NCI-H446 treated with DMSO at 0.1 percent for 48 hours (cell line): ENCODE measurements around the gene PCIF1.
"Not testable (repeated sequence)": the region's sequence is repeated elsewhere in the genome, so short reads cannot be mapped to it uniquely, and the experiment has no call there.

Experiments
- DNase-seq: peaks from one replicate; lab custom pipeline; 2025; lab: John Stamatoyannopoulos, UW

The PCIF1 gene

GRCh38 chr20:45947110-45947866, 12.8 kb downstream of the PCIF1 start:
- DNase-seq, result no peak

DNA sequence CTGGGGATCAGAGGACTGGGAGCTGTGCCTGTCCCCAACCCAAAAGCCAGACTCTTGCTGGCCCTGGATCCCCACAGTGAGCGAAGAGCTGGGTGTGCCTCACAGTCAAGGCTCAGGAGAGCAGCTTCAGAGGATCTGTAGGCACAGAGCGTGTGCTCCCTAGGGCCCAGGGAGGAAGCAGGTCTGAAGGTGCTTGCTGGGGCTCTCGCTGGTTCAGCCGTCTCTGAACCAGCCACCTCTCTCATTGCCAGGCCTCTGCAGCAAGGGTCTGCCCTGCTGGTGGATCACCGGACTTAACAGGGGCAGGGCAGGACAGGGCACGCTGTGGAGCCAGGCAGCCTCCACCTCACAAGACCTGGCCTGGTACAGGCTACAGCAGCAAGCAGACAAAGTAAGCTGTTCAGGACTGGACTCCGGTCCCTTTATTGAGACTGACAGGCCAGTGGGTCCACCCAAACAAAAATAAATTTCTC, 13.8 kb downstream of the PCIF1 start:
- no peak for DNase-seq

GRCh38 chr20:45948742-45949541, 14.5 kb downstream of the PCIF1 start:
- no peak for DNase-seq

DNA sequence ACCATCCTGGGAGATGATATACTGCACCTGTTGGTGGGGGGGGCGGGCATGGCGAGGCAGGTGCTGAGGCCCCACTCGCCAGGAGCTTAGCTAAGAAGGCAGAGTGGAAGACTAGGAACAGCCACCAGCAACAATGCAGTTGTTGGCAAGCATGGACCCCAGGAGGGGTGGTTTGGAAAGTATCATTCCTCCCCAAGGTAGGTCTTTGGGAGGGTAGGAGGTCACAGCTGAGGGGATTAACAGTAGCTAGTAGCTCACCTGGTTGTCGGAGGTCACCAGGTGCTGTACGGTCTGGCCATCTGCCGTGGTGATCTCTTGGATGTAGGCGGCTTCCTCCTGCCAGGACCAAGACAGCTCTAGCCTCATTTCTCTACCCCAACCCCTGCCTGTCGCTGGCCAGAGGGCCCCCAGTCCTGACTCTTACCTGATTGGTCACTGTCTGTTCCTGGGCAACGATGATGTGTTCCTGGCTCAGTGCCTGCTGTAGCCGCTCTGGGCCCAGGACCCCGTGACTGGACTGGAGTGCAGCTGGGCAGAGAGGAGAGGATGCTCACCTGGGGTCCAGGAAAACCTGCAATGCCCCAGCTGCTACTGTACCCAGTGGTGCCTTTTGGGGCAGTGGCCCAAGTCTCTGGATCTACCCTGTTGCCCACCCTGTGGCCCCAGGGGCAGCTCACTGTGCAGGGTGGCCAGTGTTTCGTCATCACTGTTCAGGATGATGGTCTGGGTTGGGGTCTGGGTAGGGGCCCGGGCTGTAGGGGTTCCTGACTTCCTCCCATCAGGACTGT, 15.3 kb downstream of the PCIF1 start:
- no peak for DNase-seq

GRCh38 chr20:45950330-45950646, 15.8 kb downstream of the PCIF1 start:
- no peak for DNase-seq

- DNase-seq, result no peak
These were observed 17.7 kb downstream of the PCIF1 start for GRCh38 chr20:45951925-45952834.

GRCh38 chr20:45952861-45953260, 18.4 kb downstream of the PCIF1 start:
- DNase-seq, result no peak

DNA sequence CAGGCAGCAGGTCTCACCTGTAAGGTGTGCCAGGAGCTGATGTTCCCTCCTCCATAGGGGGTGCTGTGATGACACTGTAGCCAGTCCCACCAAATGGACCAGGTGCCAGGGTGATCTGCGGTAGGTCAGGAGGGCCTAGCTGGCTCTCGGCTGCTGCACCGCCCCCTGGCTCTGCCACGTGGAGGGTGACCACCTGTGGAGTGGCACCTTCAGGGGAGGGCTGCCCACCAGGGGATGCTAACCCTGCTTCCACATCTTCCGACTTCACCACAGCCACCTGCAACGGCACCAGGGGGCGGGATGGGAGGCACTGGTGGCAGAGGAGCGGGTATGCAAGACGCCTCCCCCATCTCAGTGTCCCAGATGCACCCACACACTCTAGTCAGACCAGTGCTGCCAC, 19.2 kb downstream of the PCIF1 start:
- DNase-seq, result no peak

DNA sequence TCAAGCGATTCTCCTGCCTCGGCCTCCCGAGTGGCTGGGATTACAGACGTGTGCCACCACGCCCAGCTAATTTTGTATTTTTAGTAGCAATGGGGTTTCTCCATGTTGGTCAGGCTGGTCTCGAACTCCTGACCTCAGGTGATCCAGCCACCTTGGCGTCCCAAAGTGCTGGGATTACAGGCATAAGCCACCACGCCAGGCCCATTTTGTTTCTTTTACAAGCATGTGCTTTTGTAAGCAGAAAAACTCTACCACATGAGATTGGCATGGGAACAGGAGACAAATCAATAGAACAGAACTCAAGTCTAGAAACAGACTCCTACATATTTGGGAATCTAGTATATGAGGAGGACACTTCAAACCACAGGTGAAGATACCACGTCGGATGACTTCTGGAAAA, 21.8 kb downstream of the PCIF1 start:
- not testable (repeated sequence) for DNase-seq

DNA sequence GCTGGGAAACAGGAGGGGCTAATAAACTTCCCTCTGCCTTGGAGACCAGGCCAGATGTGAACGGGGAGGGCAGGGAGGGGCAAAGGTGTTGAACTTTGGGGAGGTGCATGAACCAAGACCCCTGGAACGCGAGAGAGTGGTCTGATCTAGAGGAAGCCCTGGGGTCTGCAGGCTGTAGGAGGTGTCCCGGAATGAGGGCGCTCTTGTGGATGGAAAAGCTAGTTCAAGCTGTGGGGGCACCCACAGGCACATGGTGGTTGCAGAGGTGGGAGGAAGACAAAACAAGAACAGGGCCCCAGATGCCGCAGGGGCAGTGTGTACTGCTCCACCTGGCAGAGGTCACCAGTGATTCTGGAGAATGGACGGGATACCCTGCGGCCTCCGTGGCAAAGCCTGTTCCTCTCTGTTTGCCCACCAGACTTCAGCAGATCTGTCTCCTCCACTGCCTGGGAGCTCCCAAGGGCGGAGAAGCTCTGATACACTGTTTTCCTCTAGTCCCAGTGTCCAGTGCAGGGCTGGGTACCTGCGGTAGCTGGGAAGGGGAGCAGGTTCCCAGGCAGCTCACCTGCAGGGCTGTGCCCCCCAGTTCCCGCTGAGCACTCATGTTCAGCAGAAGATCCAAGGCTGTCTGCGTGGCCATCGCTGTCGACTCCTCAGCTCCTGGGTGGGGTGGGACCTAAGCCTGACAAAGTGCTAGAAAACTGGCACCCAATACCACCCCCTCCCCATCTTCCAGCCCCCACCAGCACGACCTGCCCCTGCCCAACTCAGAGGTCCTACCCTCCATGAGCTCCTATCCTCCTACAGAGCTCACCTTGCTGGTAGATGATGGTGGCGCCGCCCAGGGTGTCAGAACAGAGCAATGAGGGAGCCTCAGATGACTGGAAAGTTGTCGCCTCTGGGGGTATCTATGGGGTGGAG, 22.8 kb downstream of the PCIF1 start:
- DNase-seq, result no peak

- DNase-seq, result no peak
These were observed 24.1 kb downstream of the PCIF1 start for GRCh38 chr20:45958593-45958992.

DNA sequence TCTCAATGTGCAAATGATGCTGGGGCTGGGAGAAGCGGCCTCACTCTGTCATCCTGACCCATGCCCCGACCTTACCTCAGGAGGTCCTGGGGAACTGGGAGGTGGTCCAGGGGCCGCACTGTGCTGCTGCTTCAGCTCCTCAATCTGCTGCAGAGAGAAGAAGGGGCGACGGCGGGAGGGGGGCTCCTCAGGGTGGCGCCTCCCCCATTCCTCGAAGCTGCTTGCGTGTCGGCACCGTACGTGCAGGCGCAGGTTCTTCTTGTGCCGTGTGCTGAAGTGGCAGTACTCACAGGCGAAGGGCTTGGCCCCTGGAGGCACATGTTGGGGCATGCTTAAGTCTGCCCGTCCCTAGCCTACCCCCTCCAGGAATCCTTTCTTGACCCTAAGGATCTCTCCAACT, 24.6 kb downstream of the PCIF1 start:
- no peak for DNase-seq

GRCh38 chr20:45959956-45960630, 25.6 kb downstream of the PCIF1 start:
- no peak for DNase-seq

DNA sequence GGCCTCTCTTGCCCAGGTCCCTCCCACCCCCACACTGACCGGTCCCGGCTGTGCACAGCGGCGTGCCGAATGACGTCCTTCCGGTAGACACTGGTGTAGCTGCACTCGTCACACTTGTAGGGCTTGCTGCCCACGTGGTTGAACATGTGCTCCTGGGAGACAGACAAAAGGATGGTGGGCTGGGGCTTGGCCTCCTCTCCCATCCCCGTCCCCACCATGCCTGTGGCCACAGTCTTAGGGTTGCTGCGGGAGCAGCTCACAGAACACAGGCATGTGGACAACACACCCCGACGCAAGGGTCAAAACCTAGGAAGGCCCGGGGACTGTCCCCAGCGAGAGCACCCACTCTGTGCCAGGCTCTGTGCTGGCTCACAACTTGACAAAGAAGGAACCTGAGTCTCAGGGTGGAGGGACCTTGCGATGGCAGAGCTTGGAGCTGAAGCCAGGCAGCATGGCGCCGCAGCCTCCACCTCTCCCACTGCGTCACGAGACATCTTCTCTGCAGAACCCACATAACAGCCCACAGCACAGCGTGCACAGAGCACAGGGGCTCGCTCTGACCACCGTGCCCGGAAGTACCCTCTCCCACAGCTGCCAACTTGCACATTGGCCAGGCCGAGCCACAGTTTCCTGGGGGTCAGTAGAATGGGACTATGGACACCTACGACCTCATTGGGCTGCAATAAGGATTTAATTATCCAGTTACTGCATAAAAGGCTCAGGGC, 27.7 kb downstream of the PCIF1 start:
- no peak for DNase-seq

DNA sequence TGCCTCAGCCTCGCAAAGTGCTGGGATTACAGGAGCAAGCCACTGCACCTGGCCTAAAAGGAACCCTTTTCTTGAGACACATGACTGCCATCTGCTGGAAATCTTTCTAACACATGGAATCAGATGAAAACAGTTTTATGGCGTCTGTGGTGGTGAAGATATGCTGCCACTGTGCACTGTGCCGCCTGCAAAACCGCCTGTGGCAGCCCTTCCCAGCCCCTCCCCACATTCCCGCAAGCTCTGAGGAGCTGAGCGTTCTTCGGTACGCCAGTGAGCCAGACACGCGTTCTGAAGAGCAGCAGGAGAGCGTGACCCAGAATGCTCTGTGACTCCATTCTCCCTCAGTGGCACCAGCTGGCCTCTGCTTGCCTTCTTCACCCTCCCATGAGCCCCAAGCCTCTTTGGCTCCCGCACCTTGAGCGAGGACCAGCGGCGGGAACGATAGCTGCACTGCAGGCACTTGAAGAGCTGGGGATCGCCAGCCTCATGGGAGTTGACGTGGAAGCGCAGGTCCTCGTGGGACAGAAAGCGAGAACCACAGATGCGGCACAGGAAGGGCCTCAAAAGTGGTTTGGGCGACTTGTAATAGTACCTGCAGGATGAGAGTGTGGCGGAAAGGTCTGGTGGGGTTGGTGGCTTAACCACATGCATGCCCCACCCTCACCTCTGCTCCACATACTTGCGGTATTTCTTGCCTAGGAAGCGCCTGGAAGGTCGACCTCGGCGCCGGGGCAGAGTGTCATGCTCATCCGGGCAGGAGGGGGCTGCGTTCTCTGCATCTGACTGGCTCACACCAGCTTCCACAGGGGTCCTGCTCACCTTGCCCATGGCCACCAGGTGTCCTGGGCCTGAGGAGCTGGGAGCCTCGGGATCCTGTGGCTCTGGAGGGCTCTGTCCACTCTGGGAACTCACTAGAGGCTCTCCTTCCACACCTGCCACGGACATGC, 28.8 kb downstream of the PCIF1 start:
- DNase-seq, result no peak

- no peak for DNase-seq
These were observed 29.5 kb downstream of the PCIF1 start for GRCh38 chr20:45964006-45964400.

- DNase-seq, result no peak
These were observed 30.9 kb downstream of the PCIF1 start for GRCh38 chr20:45965169-45966002.
